ENCODE measurements around the gene CTAG1A. TPM values are rescaled to one million over a fixed set of nuclear protein-coding genes. Genes with fewer than 3 reads are reported as not detected.
"Not testable (repeated sequence)": the region's sequence is repeated elsewhere in the genome, so short reads cannot be mapped to it uniquely, and the experiment has no call there.

Gene CTAG1A
- total RNA-seq, 1 experiment from 2014 or later = not detected

DNA sequence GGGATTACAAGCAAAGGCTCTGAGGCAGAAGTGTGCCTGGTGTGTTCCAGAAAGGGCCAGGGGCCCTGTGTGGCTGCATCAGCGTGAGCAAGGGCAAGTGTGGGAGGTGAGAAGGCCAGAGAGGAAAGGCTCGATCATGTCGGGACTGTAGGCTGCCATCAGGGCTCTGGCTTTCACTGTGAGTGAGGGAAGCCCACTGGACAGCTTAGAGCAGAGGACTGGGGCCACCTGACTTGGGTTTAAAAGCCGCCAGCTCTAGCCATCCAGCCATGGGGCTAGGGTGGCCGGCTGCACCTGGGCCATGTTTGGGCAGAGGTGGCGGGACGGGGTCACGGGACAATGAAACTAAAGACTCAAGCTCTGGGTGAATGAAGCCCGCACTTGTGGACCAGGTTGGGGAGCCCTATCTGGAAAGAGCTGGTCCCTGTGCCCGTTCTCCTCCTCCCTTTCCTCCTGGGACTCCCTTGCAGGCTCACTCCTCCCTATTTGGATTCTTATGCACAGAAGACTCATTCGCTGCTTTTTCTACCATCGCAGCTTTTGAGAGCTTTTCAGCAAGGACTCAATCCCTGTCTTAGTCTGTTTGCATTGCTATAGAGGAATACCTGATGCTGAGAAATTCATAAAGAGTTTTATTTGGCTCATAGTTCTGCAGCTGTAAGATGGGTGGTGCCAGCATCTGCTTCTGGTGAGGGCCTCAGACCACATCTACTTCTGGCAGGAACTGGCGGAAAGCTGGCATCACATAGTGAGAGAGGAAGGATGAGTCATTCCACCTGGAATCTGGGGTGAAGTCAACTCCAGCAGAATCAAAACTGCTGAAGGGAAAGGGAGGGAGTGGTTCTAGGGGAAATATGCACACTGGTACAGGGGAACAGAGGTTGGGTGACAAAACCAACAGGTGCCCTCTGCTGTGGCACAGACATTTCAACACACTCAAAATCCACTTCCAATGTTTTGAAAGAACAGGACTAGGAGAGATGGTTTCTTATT, 18.8 kb downstream of the CTAG1A start:
- no peak for DNase-seq (ENCODE audit: low spot score)
- in situ Hi-C loops (cut with HindIII; ENCODE audit: low sequenced_read_pairs) = no loop called here

DNA sequence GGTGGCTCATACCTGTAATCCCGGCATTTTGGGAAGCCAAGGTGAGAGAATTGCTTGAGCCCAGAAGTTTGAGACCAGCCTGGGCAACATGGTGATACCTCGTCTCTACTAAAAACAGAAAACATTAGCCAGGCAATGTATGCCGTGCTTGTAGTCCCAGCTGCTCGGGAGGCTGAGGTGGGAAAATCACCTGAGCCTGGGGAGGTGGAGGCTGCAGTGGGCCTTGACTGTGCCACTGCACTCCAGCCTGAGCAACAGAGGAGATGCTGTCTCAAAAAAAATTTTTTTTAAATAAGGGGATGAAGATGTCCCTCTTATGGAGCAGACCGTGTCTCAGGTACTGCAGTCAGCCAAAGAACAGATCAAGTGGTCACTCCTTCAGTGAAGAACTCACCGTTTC, 20.6 kb downstream of the CTAG1A start:
- no peak for DNase-seq (ENCODE audit: low spot score)
- in situ Hi-C loops (cut with HindIII; ENCODE audit: low sequenced_read_pairs) = no loop called here

DNA sequence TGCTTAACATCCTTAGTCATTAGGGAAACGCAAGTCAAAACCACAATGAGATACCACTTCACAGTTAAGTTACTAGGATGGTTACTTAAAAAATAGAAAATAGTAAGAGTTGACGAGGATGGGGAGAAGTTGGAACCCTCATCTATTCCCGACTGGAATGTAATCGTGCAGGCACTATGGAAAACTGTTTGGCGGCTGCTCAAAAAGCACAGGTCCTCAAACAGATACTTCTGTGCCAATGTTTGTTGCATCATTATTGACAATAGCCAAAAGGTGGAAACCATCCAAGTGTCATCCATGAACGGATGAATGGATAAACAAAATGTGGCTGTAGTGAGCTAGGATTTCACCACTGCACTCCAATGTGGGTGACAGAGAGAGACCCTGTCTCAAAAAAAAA, 22.4 kb downstream of the CTAG1A start:
- no peak for DNase-seq (ENCODE audit: low spot score)
- in situ Hi-C loops (cut with HindIII; ENCODE audit: low sequenced_read_pairs) = no loop called here

DNA sequence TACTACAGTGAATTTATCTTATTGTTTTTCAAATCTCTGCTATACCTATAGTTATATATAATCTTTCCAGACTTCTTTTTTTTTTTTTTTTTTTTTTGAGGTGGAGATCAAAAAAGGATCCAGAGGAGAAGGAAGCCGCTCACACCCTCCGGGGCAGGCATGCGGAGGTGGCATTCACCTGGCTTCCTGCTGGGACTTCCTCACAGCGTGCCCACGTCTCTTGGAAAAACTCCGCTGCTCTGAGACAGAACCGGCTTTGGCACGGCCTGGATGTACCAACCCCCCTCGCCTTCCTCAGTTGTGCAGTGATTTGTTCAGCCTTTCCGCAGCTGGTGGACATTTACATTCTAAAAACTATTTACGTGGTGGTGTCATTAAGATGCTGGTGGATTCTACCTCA, 23.0 kb downstream of the CTAG1A start:
- DNase-seq (ENCODE audit: low spot score); in situ Hi-C loops (cut with HindIII; ENCODE audit: low sequenced_read_pairs): not testable (repeated sequence)

DNA sequence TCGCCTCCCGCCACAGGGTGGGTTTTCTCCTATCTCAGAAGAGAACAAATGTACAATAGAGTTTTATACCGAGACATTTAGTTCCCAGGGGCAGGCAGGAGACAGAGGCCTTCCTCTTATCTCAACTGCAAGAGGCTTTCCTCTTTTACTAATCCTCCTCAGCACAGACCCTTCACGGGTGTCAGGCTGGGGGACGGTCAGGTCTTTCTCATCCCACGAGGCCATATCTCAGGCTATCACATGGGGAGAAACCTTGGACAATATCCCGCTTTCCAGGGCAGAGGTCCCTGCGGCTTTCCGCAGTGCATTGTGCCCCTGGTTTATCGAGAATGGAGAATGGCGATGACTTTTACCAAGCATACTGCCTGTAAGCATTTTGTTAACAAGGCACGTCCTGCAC, 23.9 kb downstream of the CTAG1A start:
- in situ Hi-C loops (cut with HindIII; ENCODE audit: low sequenced_read_pairs); DNase-seq (ENCODE audit: low spot score): not testable (repeated sequence)

DNA sequence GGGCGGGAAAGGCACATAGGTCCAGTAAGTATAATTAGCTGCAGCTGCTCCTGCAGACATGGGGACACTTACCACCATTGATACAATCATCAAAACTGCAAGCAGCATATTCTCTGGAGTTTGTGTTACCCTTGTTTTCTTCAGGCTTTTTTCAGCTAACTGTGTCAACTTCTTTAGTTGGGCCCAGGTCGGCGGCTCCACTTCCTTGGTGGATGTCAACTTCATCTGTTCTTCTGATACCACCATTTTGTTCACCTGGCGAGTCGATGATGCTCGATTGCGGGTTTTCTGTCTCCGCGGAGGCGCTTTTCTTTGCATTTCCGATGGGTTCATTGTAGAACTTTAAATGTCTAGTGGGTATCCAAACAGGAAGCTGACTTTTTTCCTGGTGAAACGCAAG, 26.2 kb downstream of the CTAG1A start:
- DNase-seq (ENCODE audit: low spot score); in situ Hi-C loops (cut with HindIII; ENCODE audit: low sequenced_read_pairs): not testable (repeated sequence)

DNA sequence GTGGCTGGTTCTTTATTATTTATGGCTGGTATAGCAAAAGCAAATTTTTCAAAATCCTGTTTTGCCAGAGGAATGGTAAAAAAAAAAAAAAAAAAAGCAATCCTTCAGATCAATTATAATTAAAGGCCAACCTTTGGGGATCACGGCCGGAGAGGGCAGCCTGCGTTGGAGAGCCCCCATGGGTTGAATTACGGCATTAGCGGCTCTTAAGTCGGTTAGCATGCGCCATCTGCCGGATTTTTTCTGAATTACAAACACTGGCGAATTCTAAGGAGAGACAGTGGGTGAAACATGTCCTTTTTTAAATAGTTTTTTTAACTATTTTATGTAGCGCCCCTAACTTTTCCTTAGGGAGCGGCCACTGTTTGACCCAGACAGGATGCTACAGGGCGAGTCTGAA, 28.7 kb downstream of the CTAG1A start:
- DNase-seq (ENCODE audit: low spot score); in situ Hi-C loops (cut with HindIII; ENCODE audit: low sequenced_read_pairs): not testable (repeated sequence)

DNA sequence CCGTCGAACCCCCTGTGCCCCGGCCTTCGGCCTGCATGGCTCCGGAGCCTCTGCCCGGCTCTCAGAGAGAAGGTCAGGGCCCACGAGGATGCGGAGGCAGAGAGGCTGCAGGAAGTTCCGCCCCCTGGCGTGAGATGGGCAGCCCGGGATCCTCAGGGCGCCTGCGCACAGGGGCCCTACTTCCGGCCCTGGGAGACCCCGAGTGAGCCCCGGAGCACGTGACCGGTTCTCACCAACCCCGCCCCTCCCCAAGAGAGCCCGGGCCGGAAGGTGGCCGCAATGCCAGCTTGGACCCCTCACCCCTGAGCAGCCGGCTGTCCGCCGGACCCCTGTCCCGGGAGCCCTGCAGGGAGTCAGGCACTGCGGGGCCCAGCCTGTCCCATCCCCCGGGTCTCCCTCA, 34.2 kb downstream of the CTAG1A start, which contains the start of gene CTAG1B:
Gene CTAG1B, minus strand, starts transcription at position 101 of the 400 bp plus-strand sequence. Its CDS starts 64 bp downstream, at position 37.
- DNase-seq (ENCODE audit: low spot score); in situ Hi-C loops (cut with HindIII; ENCODE audit: low sequenced_read_pairs): not testable (repeated sequence)

DNA sequence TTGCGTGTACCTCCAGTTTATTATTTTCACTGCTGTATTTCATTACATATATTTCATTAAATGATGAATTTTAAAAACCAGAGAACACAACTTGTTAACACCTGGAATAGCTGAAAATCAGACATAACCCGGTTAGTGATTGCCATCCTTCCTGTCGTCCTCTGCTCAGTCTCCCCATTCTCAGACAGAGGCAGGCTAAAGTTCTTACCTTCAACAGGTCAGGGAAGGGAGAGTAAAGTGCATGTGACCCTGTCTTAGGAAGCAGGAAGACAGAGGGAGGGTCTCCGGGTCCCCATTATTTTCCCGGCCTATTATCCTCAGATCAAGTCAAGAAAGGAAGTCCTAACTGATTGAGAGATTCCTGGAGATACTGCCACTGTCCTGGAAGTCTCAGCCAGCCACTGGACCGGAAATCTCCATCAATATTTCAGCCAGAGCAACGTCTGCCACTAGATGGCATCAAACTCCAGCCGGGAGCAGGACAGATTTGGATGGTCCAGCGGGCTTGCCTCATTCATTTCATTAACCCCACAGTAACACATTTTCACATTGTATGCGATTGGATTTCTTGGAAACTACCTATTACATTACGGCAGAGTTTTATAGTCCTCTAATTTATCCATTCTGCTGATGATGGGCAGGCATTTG, 36.0 kb downstream of the CTAG1A start:
- in situ Hi-C loops (cut with HindIII; ENCODE audit: low sequenced_read_pairs); DNase-seq (ENCODE audit: low spot score): not testable (repeated sequence)

DNA sequence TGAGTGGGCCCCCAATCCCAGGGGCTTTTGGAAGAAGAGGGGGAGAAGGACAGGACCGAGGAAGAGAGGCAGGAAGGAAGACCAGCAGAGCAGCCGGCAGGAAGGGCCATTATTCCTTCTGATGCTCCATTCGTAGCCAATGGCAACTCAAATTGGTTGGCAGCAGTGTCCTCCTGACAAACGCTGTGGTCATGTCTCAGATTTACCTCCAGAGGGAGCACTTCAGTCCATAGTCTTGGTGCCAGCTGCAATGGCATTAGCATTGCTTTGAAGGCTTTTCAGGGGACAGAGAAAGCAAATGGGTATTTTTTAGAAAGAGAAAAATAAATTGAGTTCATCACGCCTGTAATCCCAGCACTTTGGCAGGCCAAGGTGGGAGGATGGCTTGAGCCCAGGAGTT, 44.0 kb downstream of the CTAG1A start:
- in situ Hi-C loops (cut with HindIII; ENCODE audit: low sequenced_read_pairs) = not testable (repeated sequence)

DNA sequence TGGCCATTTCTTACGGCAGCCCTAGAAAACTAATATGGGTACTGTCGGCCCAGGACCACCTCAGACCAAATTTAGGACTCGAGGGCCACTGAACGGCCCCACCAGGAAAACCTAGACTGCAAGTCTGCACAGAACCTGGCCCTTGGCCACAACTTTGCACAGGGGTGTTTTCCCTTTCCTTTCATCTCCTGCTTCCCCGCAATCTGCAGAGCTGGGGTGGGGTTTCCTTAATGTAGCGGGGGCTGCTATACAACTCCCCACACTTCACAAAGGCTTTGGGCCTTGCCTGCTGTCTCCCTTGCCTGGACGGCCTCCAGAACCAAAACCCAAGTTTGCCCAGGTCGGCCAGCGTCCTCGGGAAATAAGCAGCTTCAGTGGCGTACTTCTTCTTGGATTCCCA, 46.0 kb downstream of the CTAG1A start:
- DNase-seq (ENCODE audit: low spot score); in situ Hi-C loops (cut with HindIII; ENCODE audit: low sequenced_read_pairs): not testable (repeated sequence)

More for the DNA sequence above, 44.0 kb downstream of the CTAG1A start:
- not testable (repeated sequence) for DNase-seq (ENCODE audit: low spot score)

DNA sequence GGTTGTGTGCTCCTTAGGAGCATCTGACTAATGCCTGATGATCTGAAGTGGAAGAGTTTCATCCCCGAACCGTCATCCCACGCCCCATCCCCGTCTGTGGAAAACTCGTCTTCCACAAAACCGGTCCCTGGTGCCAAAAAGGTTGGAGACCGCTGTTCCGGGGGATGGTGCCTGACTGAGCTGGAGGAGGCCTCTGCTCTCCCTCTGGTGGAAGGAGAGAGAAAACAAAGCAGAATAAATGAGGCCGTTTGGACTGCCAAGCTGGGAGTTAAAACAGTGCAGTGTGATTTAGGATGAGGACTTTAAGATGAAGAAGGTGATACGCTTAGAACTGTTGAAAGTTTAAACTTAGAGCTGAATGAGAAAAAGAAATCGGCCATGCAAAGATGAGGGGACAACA, 48.7 kb downstream of the CTAG1A start:
- in situ Hi-C loops (cut with HindIII; ENCODE audit: low sequenced_read_pairs); DNase-seq (ENCODE audit: low spot score): not testable (repeated sequence)

Other genes starting within 250 kb of the CTAG1A start
- gene FLNA, start 210.5 kb upstream of the CTAG1A start, total RNA-seq (2014; rRNA removed; shearing (Covaris generic)) = 811 and 832 TPM in 2 replicates
- gene EMD, start 205.8 kb upstream of the CTAG1A start, total RNA-seq (2014; rRNA removed; shearing (Covaris generic)) = 49.8 and 72.5 TPM in 2 replicates
- 2,883 and 3,419 TPM in 2 replicates for gene RPL10, start 186.8 kb upstream of the CTAG1A start, total RNA-seq (2014; rRNA removed; shearing (Covaris generic))
- gene DNASE1L1, start 175.9 kb upstream of the CTAG1A start, total RNA-seq (2014; rRNA removed; shearing (Covaris generic)) = 20.5 and 41.3 TPM in 2 replicates
- gene TAFAZZIN, start 173.6 kb upstream of the CTAG1A start, total RNA-seq (2014; rRNA removed; shearing (Covaris generic)) = 16.9 and 39.4 TPM in 2 replicates
- gene ATP6AP1, start 156.5 kb upstream of the CTAG1A start, total RNA-seq (2014; rRNA removed; shearing (Covaris generic)) = 48.9 and 60.6 TPM in 2 replicates
- 51.4 and 57.6 TPM in 2 replicates for gene GDI1, start 148.0 kb upstream of the CTAG1A start, total RNA-seq (2014; rRNA removed; shearing (Covaris generic))
- gene FAM50A, start 141.0 kb upstream of the CTAG1A start, total RNA-seq (2014; rRNA removed; shearing (Covaris generic)) = 56.1 and 63.4 TPM in 2 replicates
- 3.6 and 6.0 TPM in 2 replicates for gene PLXNA3, start 126.9 kb upstream of the CTAG1A start, total RNA-seq (2014; rRNA removed; shearing (Covaris generic))
- 72.0 and 79.9 TPM in 2 replicates for gene LAGE3, start 105.9 kb upstream of the CTAG1A start, total RNA-seq (2014; rRNA removed; shearing (Covaris generic))
- 48.2 and 58.1 TPM in 2 replicates for gene UBL4A, start 98.5 kb upstream of the CTAG1A start, total RNA-seq (2014; rRNA removed; shearing (Covaris generic))
- 12.6 and 24.0 TPM in 2 replicates for gene SLC10A3, start 94.5 kb upstream of the CTAG1A start, total RNA-seq (2014; rRNA removed; shearing (Covaris generic))
- gene FAM3A, start 68.9 kb upstream of the CTAG1A start, total RNA-seq (2014; rRNA removed; shearing (Covaris generic)) = 47.5 and 47.8 TPM in 2 replicates
- 32.0 and 32.9 TPM in 2 replicates for gene G6PD, start 38.3 kb upstream of the CTAG1A start, total RNA-seq (2014; rRNA removed; shearing (Covaris generic))
- 12.0 and 13.2 TPM in 2 replicates for gene IKBKG, start 37.5 kb upstream of the CTAG1A start, total RNA-seq (2014; rRNA removed; shearing (Covaris generic))
- not detected in 2 replicates for gene CTAG1B, start 34.1 kb downstream of the CTAG1A start, total RNA-seq (2014; rRNA removed; shearing (Covaris generic))
- not detected in 2 replicates for gene CTAG2, start 68.4 kb downstream of the CTAG1A start, total RNA-seq (2014; rRNA removed; shearing (Covaris generic))
- not detected in 2 replicates for gene GAB3, start 165.9 kb downstream of the CTAG1A start, total RNA-seq (2014; rRNA removed; shearing (Covaris generic))
- 43.6 and 56.7 TPM in 2 replicates for gene DKC1, start 177.7 kb downstream of the CTAG1A start, total RNA-seq (2014; rRNA removed; shearing (Covaris generic))
- gene MPP1, start 220.4 kb downstream of the CTAG1A start, total RNA-seq (2014; rRNA removed; shearing (Covaris generic)) = 13.0 and 13.4 TPM in 2 replicates
- gene SMIM9, start 249.5 kb downstream of the CTAG1A start, total RNA-seq (2014; rRNA removed; shearing (Covaris generic)) = not detected in 2 replicates